Naive thymus-derived CD4-positive, alpha-beta T cell (primary cell): ENCODE measurements around the gene ATF7. TPM values are rescaled to one million over a fixed set of nuclear protein-coding genes. Genes with fewer than 3 reads are reported as not detected.

ENCODE experiments used
- ATAC-seq: fragments of 150-1000 bp; cut with Tn5 transposase; 2 replicates; pipeline ENCODE4 v1.10.0; 2021; ENCODE audit warnings: mild to moderate bottlenecking, moderate library complexity
- CTCF ChIA-PET: fragments of 350-600 bp; sonication (Branson Sonifier 250); formaldehyde crosslinking; loops from one replicate; lab custom pipeline; 2021; ENCODE audit warnings: antibody characterized with exemption; lab: Charles Lee
- POLR2A ChIA-PET: fragments of 350-600 bp; sonication (Branson Sonifier 250); formaldehyde crosslinking; loops from one replicate; lab custom pipeline; 2021; ENCODE audit warnings: antibody characterized with exemption, inconsistent platforms; lab: Charles Lee
- DNase-seq, 9 donors: peaks; one replicate each; pipeline versions ENCODE4 v3.0.0 to v3.0.0-alpha.2; 2020 to 2022; ENCODE audit warnings: mixed read lengths in 1 of 9
- H3K27ac ChIP-seq: one replicate; pipeline ENCODE4 v1.7.0; 2013; ENCODE audit warnings: mild to moderate bottlenecking, low read depth, low read length, moderate library complexity
- H3K27me3 ChIP-seq, 2 donors: one replicate each; pipeline ENCODE4 v1.7.0; 2013; ENCODE audit warnings: low read length in 2 of 2, mild to moderate bottlenecking in 2 of 2, moderate library complexity in 2 of 2; ENCODE audit not compliant: control insufficient read depth in 2 of 2, insufficient read depth in 2 of 2
- H3K36me3 ChIP-seq, 3 experiments: 1 replicate in 2 of 3; 2 replicates in 1 of 3; pipeline ENCODE4 v1.7.0; 2013; ENCODE audit warnings: low read length in 3 of 3, mild to moderate bottlenecking in 3 of 3, moderate library complexity in 1 of 3; ENCODE audit not compliant: insufficient read depth in 3 of 3, control insufficient read depth in 2 of 3
- H3K4me1 ChIP-seq, 2 donors: one replicate each; pipeline ENCODE4 v1.7.0; 2013; ENCODE audit warnings: low read length in 2 of 2, mild to moderate bottlenecking in 2 of 2, moderate library complexity in 1 of 2; ENCODE audit not compliant: control insufficient read depth in 2 of 2, insufficient read depth in 2 of 2
- H3K4me3 ChIP-seq: 2 replicates; pipeline ENCODE4 v1.7.0; 2013; ENCODE audit warnings: mild to moderate bottlenecking, low read length
- H3K9me3 ChIP-seq, 3 experiments: 1 replicate in 2 of 3; 2 replicates in 1 of 3; pipeline ENCODE4 v1.7.0; 2013; ENCODE audit warnings: low read length in 3 of 3; ENCODE audit not compliant: control insufficient read depth in 2 of 3
- H3K27ac Mint-ChIP-seq, 9 donors: one replicate each; pipeline ENCODE4 v1.8.0; 2020 to 2022; ENCODE audit warnings: mixed read lengths in 9 of 9, mild to moderate bottlenecking in 8 of 9, moderate library complexity in 5 of 9, inconsistent platforms in 2 of 9
- H3K27me3 Mint-ChIP-seq, 5 donors: one replicate each; pipeline ENCODE4 v1.8.0; 2021 to 2022; ENCODE audit warnings: mixed read lengths in 5 of 5, mild to moderate bottlenecking in 1 of 5
- H3K36me3 Mint-ChIP-seq, 5 donors: one replicate each; pipeline ENCODE4 v1.8.0; 2020 to 2022; ENCODE audit warnings: mixed read lengths in 5 of 5, mild to moderate bottlenecking in 3 of 5, inconsistent platforms in 1 of 5
- H3K4me1 Mint-ChIP-seq, 7 donors: one replicate each; pipeline ENCODE4 v1.8.0; 2020 to 2022; ENCODE audit warnings: mixed read lengths in 7 of 7, mild to moderate bottlenecking in 3 of 7, inconsistent platforms in 1 of 7
- H3K4me3 Mint-ChIP-seq, 10 donors: one replicate each; pipeline ENCODE4 v1.8.0; 2020 to 2022; ENCODE audit warnings: mild to moderate bottlenecking in 10 of 10, mixed read lengths in 10 of 10, moderate library complexity in 6 of 10, inconsistent platforms in 2 of 10
- H3K9me3 Mint-ChIP-seq, 11 donors: one replicate each; pipeline ENCODE4 v1.8.0; 2020 to 2022; ENCODE audit warnings: mixed read lengths in 11 of 11, mild to moderate bottlenecking in 4 of 11, inconsistent platforms in 1 of 11, moderate library complexity in 1 of 11
- intact Hi-C, 2 donors: fragments of 100-400 bp; cut with micrococcal nuclease; formaldehyde crosslinking; loops; one replicate each; pipeline ENCODE4 v1.15.1; 2023
- polyA plus RNA-seq, 2 donors: library from polyadenylated mRNA; unstranded; fragments of 300-500 nt; fragmentation: Illumina TruSeq; gene quantifications; one replicate each; pipeline ENCODE4 v1.2.3, GENCODE V29; 2021
- total RNA-seq, 6 experiments: library from RNA in 5 of 6; stranded (reverse) in 5 of 6; gene quantifications; 1 replicate in 5 of 6; 2 replicates in 1 of 6; pipeline ENCODE4 v1.2.3 and lab custom pipeline; 2021 to 2026

Gene ATF7
- total and polyA plus RNA-seq, 7 experiments from 2014 or later, result 14.5 to 39.5 (median 29.7) TPM

- H3K27ac Mint-ChIP-seq, result peak overlapping the region in 6 of 9 donors; percentile 28 to 59 (median 50)
- H3K9me3 ChIP-seq, result no peaks in the 10 kb centered on the region
- ATAC-seq, result peak; percentile 40
- intact Hi-C loops, result loop anchor here (1.0 kb wide), 1 partner anchor 32 kb away; no protein-coding TSS in a partner anchor
- no peaks in the 10 kb centered on the region for H3K27me3 Mint-ChIP-seq
- H3K4me1 Mint-ChIP-seq, result peaks cover 11 to 49% (median 41%) of the 10 kb centered on the region in 7 donors
- no peaks in the 10 kb centered on the region for H3K27me3 ChIP-seq
- peaks cover 49 to 96% (median 49%) of the 10 kb centered on the region in 3 experiments for H3K36me3 ChIP-seq
- ChIA-PET POLR2A (interaction anchor here (0.7 to 4.0 kb wide), 4 partner anchors 12 to 32 kb away, joined by 3 to 14 read pairs (median 4); partner anchors contain the start of gene TARBP2), CTCF (interaction anchor here (0.8 to 7.5 kb wide), 3 partner anchors 23 to 156 kb away, joined by 3 to 36 read pairs (median 4); partner anchors contain the start of gene AAAS)
- H3K36me3 Mint-ChIP-seq, result peaks cover 9 to 39% (median 22%) of the 10 kb centered on the region in 5 donors
- H3K4me3 ChIP-seq, result no peak overlapping the region
- H3K4me3 Mint-ChIP-seq, result no peak overlapping the region
- DNase-seq, result peak in 2 of 9 donors; percentile 17 to 25
- H3K27ac ChIP-seq, result no peak overlapping the region
- H3K9me3 Mint-ChIP-seq, result peaks cover 0 to 2% (median 0%) of the 10 kb centered on the region in 11 donors
- H3K4me1 ChIP-seq, result peaks cover 8 to 10% of the 10 kb centered on the region in 2 donors
These were observed 149.4 kb downstream of the ATF7 start for GRCh38 chr12:53476769-53477209.

DNA sequence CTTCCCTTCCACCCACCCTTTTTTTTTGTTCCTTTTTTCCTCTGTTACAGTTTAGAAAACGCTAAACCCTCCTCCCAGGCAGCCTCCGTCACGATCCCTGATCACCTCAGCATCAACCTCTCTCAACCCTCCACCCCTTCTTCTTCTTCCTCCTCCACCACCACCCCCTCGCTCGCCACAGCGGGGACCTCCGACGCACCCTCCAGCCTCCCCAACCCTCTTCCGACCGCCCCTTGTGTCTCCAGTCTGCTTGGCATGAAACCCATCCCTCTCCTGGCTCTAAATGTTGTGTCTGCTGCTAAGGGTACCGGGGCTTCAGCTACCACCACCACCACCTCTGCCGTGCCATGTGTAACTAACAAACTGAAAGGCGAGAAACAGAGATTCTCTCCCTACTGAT lies 151.4 kb downstream of the ATF7 start:
- peak overlapping the region; percentile 7 for H3K27ac ChIP-seq
- H3K4me3 Mint-ChIP-seq, result peak overlapping the region in 5 of 10 donors; percentile 13 to 67 (median 25)

DNA sequence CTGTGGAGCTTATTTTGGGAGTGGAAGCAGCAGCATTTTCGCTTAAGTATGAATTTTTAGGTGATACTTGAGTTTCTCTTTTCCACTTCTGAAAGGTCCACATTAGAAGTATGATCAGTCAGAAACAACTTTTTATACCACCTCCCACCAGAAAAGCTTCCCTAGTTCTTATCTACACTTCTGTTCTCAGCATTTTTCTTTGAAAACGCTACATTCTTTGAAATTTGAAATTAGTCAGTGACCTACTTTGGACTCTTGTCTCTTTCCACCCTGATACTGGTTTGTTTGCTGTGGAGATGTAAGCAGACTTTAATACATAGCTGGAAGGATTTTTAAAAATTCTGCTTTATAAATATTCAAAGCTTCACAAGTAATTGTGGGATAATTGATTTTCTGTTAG lies 152.1 kb downstream of the ATF7 start:
- no peaks in the 10 kb centered on the region for H3K9me3 ChIP-seq
- peaks cover 51 to 95% (median 52%) of the 10 kb centered on the region in 3 experiments for H3K36me3 ChIP-seq
- H3K27me3 Mint-ChIP-seq, result no peaks in the 10 kb centered on the region
- CTCF ChIA-PET, result interaction anchor here (1.0 to 7.5 kb wide), 6 partner anchors 9 to 126 kb away, joined by 3 to 36 read pairs (median 3); partner anchors contain the start of gene MAP3K12
- H3K4me3 Mint-ChIP-seq, result peak overlapping the region in 1 of 10 donors; percentile 9
- H3K27me3 ChIP-seq, result no peaks in the 10 kb centered on the region
- peaks cover 0 to 3% (median 0%) of the 10 kb centered on the region in 11 donors for H3K9me3 Mint-ChIP-seq
- no peak overlapping the region for H3K4me3 ChIP-seq
- H3K36me3 Mint-ChIP-seq, result peaks cover 19 to 43% (median 30%) of the 10 kb centered on the region in 5 donors
- peak overlapping the region; percentile 26 for H3K27ac ChIP-seq
- DNase-seq (no peak), ATAC-seq (no peak)
- peak overlapping the region; percentile 18 to 90 (median 72) for H3K27ac Mint-ChIP-seq
- POLR2A ChIA-PET, result interaction anchor here (0.6 to 1.9 kb wide), 8 partner anchors 8 to 87 kb away, joined by 3 to 8 read pairs (median 4); partner anchors contain the start of gene TARBP2
- peaks cover 8 to 10% of the 10 kb centered on the region in 2 donors for H3K4me1 ChIP-seq
- intact Hi-C loops, result no loop called here
- H3K4me1 Mint-ChIP-seq, result peaks cover 15 to 58% (median 46%) of the 10 kb centered on the region in 7 donors

More for the DNA sequence above, 151.4 kb downstream of the ATF7 start:
- H3K9me3 ChIP-seq, result no peaks in the 10 kb centered on the region
- no peaks in the 10 kb centered on the region for H3K27me3 ChIP-seq
- peaks cover 19 to 46% (median 30%) of the 10 kb centered on the region in 5 donors for H3K36me3 Mint-ChIP-seq
- ATAC-seq (peak; percentile 39), DNase-seq (no peak)
- peak overlapping the region; percentile 33 to 90 (median 67) for H3K27ac Mint-ChIP-seq
- peaks cover 0 to 3% (median 0%) of the 10 kb centered on the region in 11 donors for H3K9me3 Mint-ChIP-seq
- ChIA-PET CTCF (interaction anchor here (0.6 to 7.5 kb wide), 7 partner anchors 11 to 127 kb away, joined by 3 to 36 read pairs (median 3); no protein-coding TSS in a partner anchor), POLR2A (interaction anchor here (0.8 to 1.9 kb wide), 7 partner anchors 13 to 49 kb away, joined by 3 to 6 read pairs (median 4); partner anchors contain the start of gene TARBP2)
- H3K4me1 ChIP-seq, result peaks cover 8 to 10% of the 10 kb centered on the region in 2 donors
- intact Hi-C loops, result no loop called here
- no peak overlapping the region for H3K4me3 ChIP-seq
- H3K4me1 Mint-ChIP-seq, result peaks cover 15 to 58% (median 48%) of the 10 kb centered on the region in 7 donors
- H3K27me3 Mint-ChIP-seq, result no peaks in the 10 kb centered on the region
- peaks cover 53 to 93% (median 54%) of the 10 kb centered on the region in 3 experiments for H3K36me3 ChIP-seq

DNA sequence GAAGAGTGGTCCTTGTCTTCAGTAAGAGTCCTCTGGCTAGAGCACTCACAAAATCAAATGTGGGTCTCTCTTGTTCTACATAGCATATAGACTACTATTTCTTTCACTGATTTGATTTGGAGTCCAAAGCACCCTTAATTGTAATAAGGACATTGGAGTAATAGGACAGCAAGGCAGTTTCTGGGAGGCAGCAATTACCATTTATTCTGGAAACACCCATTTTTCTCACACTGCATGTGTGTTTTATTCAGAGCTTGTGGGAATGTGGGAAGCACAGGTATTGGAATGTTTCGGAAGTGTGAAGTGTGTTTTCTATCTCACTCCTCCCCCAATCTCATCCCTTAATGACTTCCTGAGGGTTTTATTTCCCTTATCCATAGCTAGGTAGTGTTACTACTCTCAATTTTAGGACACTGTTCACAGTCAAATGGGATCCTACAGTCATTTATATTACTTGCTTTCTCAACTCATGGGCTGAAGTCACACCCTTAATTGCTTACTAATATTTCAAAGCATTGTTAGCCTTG lies 154.1 kb downstream of the ATF7 start:
- Mint-ChIP-seq H3K27me3 (no peaks in the 10 kb centered on the region), H3K4me3 (peak overlapping the region in 1 of 10 donors; percentile 24), H3K36me3 (peaks cover 23 to 53% (median 35%) of the 10 kb centered on the region in 5 donors), H3K4me1 (peaks cover 15 to 61% (median 47%) of the 10 kb centered on the region in 7 donors), H3K9me3 (peaks cover 0 to 2% (median 0%) of the 10 kb centered on the region in 11 donors), H3K27ac (peak overlapping the region in 5 of 9 donors; percentile 49 to 70 (median 57))
- peaks cover 54 to 97% (median 71%) of the 10 kb centered on the region in 3 experiments for H3K36me3 ChIP-seq
- H3K27me3 ChIP-seq, result no peaks in the 10 kb centered on the region
- H3K4me3 ChIP-seq, result no peak overlapping the region
- ATAC-seq (no peak), DNase-seq (no peak)
- H3K27ac ChIP-seq, result no peak overlapping the region
- no peaks in the 10 kb centered on the region for H3K9me3 ChIP-seq
- ChIA-PET POLR2A (interaction anchor here (0.6 to 1.1 kb wide), 4 partner anchors 9 to 1200 kb away, joined by 3 read pairs; no protein-coding TSS in a partner anchor), CTCF (interaction anchor here (2.0 to 7.5 kb wide), 2 partner anchors 27 to 37 kb away, joined by 7 to 36 read pairs; partner anchors contain the start of gene MAP3K12)
- intact Hi-C loops, result loop anchor here in 1 of 2 donors (2.0 kb wide), 1 partner anchor 13 kb away; no protein-coding TSS in a partner anchor
- H3K4me1 ChIP-seq, result peaks cover 8 to 10% of the 10 kb centered on the region in 2 donors

DNA sequence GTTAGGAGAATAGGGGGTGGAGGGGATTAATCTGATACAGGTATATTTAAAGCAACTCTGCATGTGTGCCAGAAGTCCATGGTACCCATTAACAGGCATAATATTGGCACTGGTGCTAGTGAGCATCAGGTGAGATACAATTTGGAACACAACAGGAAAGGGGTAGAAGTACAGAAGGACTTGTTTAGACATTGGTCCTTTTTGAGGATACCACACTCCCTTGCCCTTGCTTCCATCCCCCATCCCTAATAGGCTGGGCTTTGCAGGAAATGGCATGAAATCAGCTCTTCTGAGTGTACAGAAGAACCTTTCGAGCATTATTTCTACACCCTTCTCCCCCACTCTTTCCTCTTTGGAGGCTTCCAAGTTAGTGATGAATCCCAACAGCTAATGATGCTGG lies 157.9 kb downstream of the ATF7 start:
- Histone ChIP-seq H3K9me3 (no peaks in the 10 kb centered on the region), H3K4me1 (peaks cover 0 to under 1% of the 10 kb centered on the region in 2 donors), H3K27me3 (no peaks in the 10 kb centered on the region), H3K4me3 (no peak overlapping the region), H3K36me3 (peaks cover 61 to 96% (median 82%) of the 10 kb centered on the region in 3 experiments), H3K27ac (no peak overlapping the region)
- H3K4me3 Mint-ChIP-seq, result no peak overlapping the region
- intact Hi-C loops, result no loop called here
- DNase-seq, result no peak
- H3K9me3 Mint-ChIP-seq, result peaks cover 0 to 2% (median 0%) of the 10 kb centered on the region in 11 donors
- peak overlapping the region in 3 of 9 donors; percentile 33 to 48 (median 47) for H3K27ac Mint-ChIP-seq
- ChIA-PET POLR2A (interaction anchor here (1.1 to 1.7 kb wide), 2 partner anchors 13 kb away, joined by 4 to 5 read pairs; no protein-coding TSS in a partner anchor), CTCF (no interaction called here)
- no peak for ATAC-seq
- peaks cover 19 to 59% (median 44%) of the 10 kb centered on the region in 5 donors for H3K36me3 Mint-ChIP-seq
- H3K27me3 Mint-ChIP-seq, result no peaks in the 10 kb centered on the region
- peaks cover 21 to 51% (median 41%) of the 10 kb centered on the region in 7 donors for H3K4me1 Mint-ChIP-seq

DNA sequence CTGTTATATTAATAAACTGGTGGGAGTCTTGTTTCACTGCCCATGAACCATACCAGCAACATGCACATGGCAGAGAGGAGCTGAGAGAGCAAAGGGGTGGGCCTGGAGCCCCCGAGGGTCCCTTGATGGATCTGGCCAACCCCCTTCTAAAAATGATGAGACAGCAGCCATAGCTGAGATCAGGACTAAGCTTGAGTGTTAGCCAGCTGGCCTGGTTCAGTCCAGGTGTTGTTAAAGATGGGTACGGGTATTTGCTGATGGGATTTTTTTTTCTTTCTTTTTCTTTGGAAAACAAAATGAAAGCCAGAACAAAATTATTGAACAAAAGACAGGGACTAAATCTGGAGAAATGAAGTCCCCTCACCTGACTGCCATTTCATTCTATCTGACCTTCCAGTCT lies 158.3 kb downstream of the ATF7 start:
- H3K4me1 Mint-ChIP-seq, result peaks cover 23 to 55% (median 44%) of the 10 kb centered on the region in 7 donors
- H3K9me3 ChIP-seq, result no peaks in the 10 kb centered on the region
- no peak for ATAC-seq
- CTCF ChIA-PET, result no interaction called here
- DNase-seq, result no peak
- peak overlapping the region in 2 of 9 donors; percentile 33 to 38 for H3K27ac Mint-ChIP-seq
- H3K27ac ChIP-seq, result no peak overlapping the region
- H3K36me3 Mint-ChIP-seq, result peaks cover 19 to 59% (median 48%) of the 10 kb centered on the region in 5 donors
- no peaks in the 10 kb centered on the region for H3K4me1 ChIP-seq
- H3K4me3 Mint-ChIP-seq, result no peak overlapping the region
- no peak overlapping the region for H3K4me3 ChIP-seq
- H3K27me3 ChIP-seq, result no peaks in the 10 kb centered on the region
- H3K36me3 ChIP-seq, result peaks cover 63 to 96% (median 84%) of the 10 kb centered on the region in 3 experiments
- POLR2A ChIA-PET, result interaction anchor here (1.1 to 1.7 kb wide), 2 partner anchors 13 to 14 kb away, joined by 4 to 5 read pairs; no protein-coding TSS in a partner anchor
- intact Hi-C loops, result no loop called here
- H3K9me3 Mint-ChIP-seq, result peaks cover 0 to 2% (median 0%) of the 10 kb centered on the region in 11 donors
- H3K27me3 Mint-ChIP-seq, result no peaks in the 10 kb centered on the region
